GM12892 (cell line): ENCODE data around the gene ADAMTS12.

Experiments used
- POLR2A ChIP-seq: IDR thresholded peaks from 2 replicates; pipeline ENCODE4 v1.6.1; 2011; ENCODE audit warnings: low read depth, low read length, control low read depth
- POLR2AphosphoS5 ChIP-seq: IDR thresholded peaks from 2 replicates; pipeline ENCODE4 v1.6.1; 2011; ENCODE audit warnings: low read depth, low read length, control low read depth

DNA sequence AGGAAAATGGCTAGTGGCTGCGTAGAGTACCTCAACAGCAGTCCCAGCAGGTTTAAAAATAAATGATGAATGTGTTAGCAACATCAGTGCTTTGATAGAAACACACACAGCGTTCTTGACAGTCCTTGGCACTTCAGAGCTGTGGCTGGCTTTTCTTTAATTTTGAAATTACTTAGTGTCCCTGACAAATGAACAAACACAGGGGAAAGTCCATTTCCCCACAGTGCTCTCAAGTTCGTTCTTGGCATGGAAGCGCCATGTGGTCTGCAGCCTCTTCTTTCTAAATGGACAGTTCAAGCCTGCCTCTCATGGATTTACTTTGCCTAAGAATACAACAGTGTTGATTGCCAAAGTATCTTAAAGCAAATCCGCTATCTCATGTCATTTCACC is 102.2 kb downstream of the ADAMTS12 start:
- TF ChIP-seq POLR2AphosphoS5, result no peak
- no peak for TF ChIP-seq POLR2A
